Cortex of kidney (tissue), 1 donor: Measurements from ENCODE around the gene GORASP1.

Experiments
- DNase-seq: peaks from one replicate; lab custom pipeline; 2025; lab: John Stamatoyannopoulos, UW

GORASP1 gene

GRCh38 chr3:39125841-39126500 is 18.5 kb upstream of the GORASP1 start:
- no peak for DNase-seq

DNA sequence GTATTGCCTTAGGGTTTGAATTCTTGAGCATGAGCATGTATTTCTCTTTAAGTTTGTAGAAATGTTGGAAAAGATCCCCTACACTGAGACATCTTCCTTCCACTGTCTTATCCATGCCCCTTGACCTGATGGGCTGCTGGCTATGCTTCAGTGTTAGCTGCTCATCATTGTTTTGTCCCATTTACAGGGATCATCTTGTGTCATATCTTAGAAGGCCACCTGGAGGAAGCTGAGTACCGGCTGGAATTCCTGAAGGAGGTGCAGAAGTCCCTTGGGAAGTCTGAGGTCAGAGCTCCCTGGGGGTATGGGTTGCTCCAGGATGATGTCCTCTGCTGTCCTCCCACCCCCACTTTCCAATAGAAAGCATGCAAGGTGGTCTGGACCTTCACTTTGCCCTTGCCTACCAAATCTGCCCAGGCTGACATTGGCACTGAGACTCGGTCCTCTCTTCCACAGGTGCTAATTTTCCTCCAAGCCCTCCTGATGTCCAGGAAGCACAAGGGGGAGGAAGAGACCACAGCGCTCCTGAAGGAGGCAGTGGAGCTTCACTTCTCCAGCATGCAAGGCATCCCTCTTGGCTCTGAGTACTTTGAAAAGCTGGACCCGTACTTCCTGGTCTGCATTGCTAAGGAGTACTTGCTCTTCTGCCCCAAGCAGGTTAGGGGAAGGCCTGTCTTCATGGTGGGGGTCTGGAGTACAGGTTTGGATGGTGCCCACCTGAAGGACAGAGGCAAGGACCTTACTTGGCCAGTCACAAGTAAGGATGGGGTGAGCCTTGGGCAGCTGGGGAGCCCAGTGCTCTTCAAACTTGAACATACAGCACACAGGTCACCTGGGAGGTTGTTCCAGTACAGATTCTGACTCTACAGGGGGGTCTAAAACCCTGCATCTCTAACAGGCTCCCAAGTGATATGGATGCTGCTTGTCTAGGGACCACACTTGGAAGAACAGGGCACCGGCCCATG is 17.7 kb upstream of the GORASP1 start:
- DNase-seq: no peak

- no peak for DNase-seq
Measured at GRCh38 chr3:39122813-39123212, 15.4 kb upstream of the GORASP1 start.

DNA sequence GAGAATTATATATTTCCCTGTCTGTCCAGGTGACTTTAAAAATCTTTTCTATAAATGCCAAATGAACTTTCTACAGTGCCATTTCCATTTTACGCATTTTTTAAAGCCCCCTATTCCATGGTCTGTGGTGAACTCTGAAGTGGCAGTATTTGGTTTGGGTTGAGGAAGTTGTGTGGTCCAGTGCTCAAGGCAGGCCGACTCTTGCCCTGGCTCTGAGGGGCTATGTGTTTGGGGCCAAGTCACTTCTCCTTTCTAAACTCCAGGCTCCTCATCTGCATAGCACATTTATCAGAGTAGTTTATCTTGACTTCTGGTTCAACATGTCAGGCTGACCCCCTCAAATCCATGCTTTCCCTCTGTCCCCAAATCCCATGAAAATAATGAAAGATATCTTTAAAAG is 14.2 kb upstream of the GORASP1 start:
- no peak for DNase-seq

- DNase-seq: no peak
Measured at GRCh38 chr3:39118931-39119660, 11.7 kb upstream of the GORASP1 start.

GRCh38 chr3:39118079-39118478 is 10.7 kb upstream of the GORASP1 start:
- no peak for DNase-seq

DNA sequence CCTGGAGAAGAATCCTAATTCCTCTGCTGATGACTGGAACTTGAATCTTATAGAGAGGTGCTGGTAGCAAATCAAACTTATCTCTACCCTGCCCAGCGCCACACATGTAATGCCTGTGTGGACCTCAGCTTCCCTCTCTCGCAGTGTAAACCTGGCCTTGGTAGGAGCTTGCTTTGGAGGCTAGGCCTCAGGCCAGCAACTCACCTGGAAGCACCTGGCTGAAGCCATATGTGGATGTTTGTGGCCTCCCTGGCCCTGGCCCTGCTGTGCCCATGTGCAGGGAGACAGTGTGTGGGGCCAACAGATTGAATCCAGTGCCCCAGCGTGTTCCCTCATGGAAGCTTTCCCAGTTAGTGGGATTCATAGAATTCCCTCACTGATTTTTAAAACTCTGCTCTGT is 8.4 kb upstream of the GORASP1 start:
- no peak for DNase-seq

- no peak for DNase-seq
Measured at GRCh38 chr3:39114456-39114855, 7.0 kb upstream of the GORASP1 start.

DNA sequence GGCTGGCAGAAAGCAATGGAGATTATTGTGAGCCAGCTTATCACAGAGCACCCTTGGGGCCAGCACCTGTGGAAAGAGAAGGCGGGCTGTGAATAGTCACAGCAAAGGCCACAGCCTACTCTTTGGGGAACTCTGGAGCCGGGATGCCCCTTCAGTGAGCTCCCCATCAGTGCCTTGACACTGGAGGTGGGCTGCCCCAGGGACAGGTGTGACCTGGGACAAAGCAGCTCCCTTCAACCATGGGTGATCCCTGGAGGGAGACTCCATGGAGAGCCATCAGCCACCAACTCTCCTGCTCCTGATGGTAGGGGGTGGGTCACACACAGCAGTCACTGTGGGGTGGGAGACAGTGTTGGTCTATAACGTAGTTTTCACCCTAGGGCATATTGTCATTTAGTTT is 5.9 kb upstream of the GORASP1 start:
- no peak for DNase-seq

- DNase-seq: no peak
Measured at GRCh38 chr3:39112535-39112934, 5.1 kb upstream of the GORASP1 start.

DNA sequence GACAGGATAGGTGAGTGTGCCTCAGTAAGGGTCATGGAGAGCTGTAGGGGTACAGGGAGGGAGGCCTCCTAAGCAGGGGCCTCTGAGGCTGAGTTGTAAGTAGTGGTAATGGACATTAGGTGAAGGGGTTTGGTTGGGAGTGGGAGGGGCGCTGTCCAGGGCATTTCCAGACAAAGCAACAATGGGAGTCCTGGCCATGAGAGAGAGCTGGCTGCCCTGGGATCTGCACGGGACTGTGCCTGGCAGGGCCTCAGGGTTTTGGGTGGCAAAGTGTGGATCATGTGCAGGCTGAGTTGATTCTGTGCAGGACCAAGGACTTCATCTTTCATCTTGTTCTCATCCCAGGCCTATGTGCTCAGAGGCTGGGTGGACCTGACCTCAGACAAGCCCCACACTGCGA is 4.7 kb upstream of the GORASP1 start:
- no peak for DNase-seq

DNA sequence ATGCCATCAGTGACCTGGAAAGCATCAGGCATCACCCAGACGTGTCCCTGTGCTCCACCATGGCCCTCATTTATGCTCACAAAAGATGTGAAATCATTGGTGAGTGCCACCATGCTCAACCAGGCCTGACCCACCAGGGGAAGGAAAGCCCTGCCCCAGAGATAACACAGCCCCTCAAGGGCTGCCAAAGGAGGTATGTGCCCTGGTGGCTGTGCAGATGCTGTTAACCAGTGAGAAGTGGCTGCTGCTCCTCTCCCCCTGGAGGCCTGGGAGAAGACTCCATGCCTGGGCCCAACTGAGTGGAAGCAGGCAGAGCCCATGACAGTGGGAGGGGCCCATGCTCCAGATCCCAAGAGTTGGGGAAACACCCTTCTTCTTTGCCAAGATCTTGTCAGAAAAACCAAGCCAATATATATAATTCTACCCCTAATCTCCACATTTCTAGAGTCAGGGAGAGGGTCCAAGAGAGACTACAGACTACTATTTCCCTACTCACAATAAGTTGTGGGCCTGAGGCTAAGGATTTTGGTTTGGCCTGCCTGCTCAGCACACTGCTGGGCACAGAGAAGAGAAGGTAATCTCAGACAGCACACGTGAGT is 2.7 kb upstream of the GORASP1 start:
- no peak for DNase-seq

DNA sequence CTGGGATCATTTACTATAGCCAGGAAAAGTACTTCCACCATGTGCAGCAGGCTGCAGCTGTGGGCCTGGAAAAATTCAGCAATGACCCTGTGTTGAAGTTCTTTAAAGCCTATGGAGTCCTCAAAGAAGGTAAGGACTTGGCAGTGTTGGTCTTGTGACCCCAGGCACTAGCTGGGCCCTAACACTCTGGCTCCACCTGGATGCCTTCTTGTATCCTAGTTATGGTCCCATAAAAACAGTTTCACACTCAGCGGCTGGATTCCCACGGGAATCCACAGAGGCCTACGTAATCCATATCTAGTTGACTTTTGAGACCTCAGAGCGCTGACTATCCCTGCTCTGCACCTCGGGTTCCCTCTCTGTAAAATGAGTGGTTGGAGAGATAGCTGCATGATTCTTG is 1.7 kb upstream of the GORASP1 start:
- DNase-seq: no peak

GRCh38 chr3:39108200-39108710 is 828 bp upstream of the GORASP1 start:
- no peak for DNase-seq

DNA sequence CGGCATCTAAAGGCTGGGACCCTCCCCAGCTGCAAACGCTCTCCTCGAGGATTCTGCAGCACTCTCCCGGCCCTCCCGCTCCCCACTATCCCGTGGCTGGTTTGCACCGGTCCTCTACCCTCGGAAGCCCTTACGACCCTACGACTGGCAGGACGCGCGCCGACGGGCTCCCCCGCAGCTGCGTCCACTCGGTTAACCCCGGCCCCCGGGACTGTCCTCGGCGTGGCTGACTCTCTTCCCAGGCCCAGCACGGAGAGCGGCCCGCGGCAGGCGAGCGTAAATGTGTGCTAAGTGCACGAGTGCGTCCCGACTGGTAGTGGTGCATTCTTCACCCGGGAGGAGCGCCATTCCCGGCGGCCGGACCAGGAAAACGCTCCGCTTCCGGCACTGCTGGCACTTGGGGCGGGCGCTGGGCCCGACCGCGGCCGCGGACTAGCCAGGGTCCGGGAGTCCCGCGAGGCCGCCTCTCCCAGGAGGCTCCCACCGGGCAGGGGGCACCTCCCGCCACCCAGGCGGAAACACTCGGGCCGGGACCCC is 508 bp downstream of the GORASP1 start:
- DNase-seq: no peak

GRCh38 chr3:39106281-39106811 is 1.1 kb downstream of the GORASP1 start:
- DNase-seq: no peak

DNA sequence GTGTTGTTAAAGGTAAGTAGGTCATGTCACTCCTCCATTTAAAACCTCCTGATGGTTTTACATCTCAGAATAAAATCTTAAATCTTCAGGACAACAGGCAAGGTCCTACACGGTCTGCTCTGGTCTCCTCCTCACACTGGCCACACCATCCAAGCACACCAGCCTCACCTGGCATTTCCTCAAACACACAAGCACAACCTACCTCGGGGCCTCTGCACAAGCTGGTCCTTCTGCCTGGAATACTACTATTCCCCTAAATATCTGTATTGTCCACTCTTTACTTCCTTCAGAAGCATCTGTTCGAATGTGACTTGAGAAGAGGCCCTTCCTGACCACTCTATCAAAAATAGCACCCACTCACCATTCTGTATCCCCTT is 1.8 kb downstream of the GORASP1 start:
- DNase-seq: no peak

DNA sequence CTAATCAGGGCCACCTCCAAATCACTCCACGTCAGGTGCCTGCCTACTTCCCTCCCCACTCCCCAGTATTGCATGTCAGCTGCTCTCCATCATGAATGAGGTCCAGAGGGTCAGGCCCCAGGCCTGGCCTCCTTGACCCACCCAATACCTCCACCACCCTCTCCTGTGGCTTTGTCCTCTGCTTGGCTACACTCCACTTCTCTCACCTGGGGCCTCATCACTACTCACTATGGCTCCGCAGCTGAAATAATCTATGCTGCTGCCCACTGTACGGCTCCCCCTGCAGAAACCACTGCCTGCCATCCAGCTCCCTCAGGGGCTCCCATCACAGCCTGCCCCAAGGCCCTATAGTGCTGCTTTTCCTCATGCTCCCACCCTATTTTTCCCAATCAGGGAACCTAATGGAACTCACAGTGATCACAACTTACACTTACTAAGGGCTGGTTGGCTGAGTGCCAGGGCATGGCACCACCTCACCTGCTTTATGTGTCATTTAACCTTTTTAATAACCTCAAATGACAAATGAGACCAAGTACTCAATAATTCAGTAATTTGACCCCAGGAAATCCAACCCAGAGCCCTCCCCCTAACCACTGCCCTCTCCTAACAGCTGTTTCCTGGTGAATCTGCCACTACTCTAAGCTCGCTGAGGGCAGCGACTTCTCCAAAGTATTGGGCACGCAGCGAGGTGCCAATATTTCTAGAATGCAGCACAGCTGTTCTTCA is 2.3 kb downstream of the GORASP1 start:
- no peak for DNase-seq

DNA sequence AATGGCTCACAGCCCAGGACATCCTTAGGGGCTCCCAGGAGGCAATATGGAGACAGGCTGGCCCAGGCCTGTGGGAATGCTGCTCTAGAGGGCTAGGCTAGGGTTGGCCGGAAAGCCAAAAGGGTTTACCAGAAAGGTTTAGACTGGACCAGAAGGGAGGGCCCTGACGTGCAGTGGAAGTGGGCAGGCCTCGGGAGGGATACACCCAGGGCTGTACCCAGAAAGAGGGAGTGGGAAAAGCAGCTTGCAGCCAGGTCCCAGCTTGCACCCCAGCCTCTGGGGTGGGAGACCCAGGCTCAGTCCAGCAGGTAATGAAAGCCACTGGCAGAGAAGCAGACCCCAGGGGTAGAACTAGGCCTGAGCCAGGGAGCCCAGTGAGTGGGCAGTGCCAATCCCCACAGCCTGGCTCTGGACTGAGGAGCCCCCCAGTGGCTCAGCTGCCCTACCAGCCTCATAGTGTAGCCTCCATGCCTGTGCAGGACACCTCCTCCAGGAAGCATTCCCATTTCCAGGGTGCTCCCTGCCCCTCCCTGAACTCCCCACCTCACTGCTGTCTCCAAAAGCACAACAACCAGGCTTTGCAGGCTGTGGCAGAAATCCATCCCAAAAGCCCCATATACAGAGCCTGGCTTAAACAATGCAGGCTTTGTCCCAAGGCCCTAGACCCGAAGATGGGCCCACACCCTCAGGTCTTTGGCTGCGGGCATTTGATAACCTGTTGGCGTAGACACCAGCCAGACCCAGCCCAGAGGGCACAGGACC is 3.5 kb downstream of the GORASP1 start:
- no peak for DNase-seq

- DNase-seq: no peak
Measured at GRCh38 chr3:39103324-39103693, 4.1 kb downstream of the GORASP1 start.
